Pancreas (tissue), 10 donors: Measurements from ENCODE around the gene FAM241B. TPM values are rescaled to one million over a fixed set of nuclear protein-coding genes. Genes with fewer than 3 reads are reported as not detected.

Source experiments
- ATAC-seq, 4 donors: fragments of 200-7000 bp; cut with Tn5 transposase; one replicate each; pipeline versions ENCODE4 v1.8.0 to v1.9.1; 2020; ENCODE audit warnings: mild to moderate bottlenecking in 4 of 4, moderate library complexity in 4 of 4
- DNase-seq, 6 donors: peaks; one replicate each; pipeline ENCODE4 v3.0.0-alpha.2; 2020
- FAIRE-seq: peaks from 2 replicates; lab custom pipeline; 2012; peaks lifted over from hg19 to GRCh38; lab: Jason Lieb, UNC
- H3K27ac ChIP-seq, 4 donors: fragments of 200-600 bp; sonication (generic); 1 replicate in 3 of 4; 2 replicates in 1 of 4; pipeline versions ENCODE4 v1.5.0 to v1.8.0; 2020
- H3K27me3 ChIP-seq, 4 donors: fragments of 200-600 bp; one replicate each; pipeline ENCODE4 v1.8.0; 2021
- H3K36me3 ChIP-seq, 3 donors: fragments of 200-600 bp; sonication (generic) in 1 of 3; one replicate each; pipeline versions ENCODE4 v1.5.0 to v1.8.0; 2020 to 2021
- H3K4me1 ChIP-seq, 3 donors: fragments of 200-600 bp; one replicate each; pipeline ENCODE4 v1.8.0; 2021
- H3K4me3 ChIP-seq, 4 donors: fragments of 200-600 bp; sonication (generic) in 2 of 4; one replicate each; pipeline versions ENCODE4 v1.5.0 to v1.8.0; 2020 to 2021
- H3K9me3 ChIP-seq, 4 donors: fragments of 200-600 bp; one replicate each; pipeline ENCODE4 v1.8.0; 2021
- WGBS, 2 donors: extraction: QIAGEN DNeasy Blood & Tissue Kit; methylation state at CpG; one replicate each; pipeline ENCODE4 v1.1.7; 2013; 5-methylcytosine and 5-hydroxymethylcytosine counted together
- intact Hi-C, 3 donors: fragments of 100-400 bp; cut with DNase I; formaldehyde crosslinking; loops; one replicate each; pipeline versions ENCODE4 v1.11.1 to v1.14.2; 2022
- polyA plus RNA-seq, 2 donors: library from polyadenylated mRNA; stranded (reverse); fragments of 200-250 nt; gene quantifications; one replicate each; pipeline ENCODE4 v1.2.3, GENCODE V29; 2013
- total RNA-seq, 6 donors: library from RNA; stranded (reverse); fragmentation: NEBNext Ultra II Directional in 4 of 6; extraction: Animal tissue kit (Norgen Biotek cat#: 25700) in 4 of 6; gene quantifications; one replicate each; pipeline versions ENCODE4 v1.2.1 to v1.2.4, GENCODE V29; 2021 to 2023
- TF ChIP-seq, protein P1 (sequence below), 4 donors: fragments of 200-600 bp; sonication (generic) in 3 of 4; IDR thresholded peaks; one replicate each; pipeline versions ENCODE4 v1.5.0 to v1.8.0; 2021; ENCODE audit warnings: antibody characterized with exemption in 4 of 4
- donor health status: healthy with polysubstance abuse.
- donor health status: DM: no; HTN: no; CAD: no; lungs with moderate emphysema.
- donor health status: DM: no; HTN: no; CAD: no.
- donor health status: control.
- donor health status: control.
- donor health status: Bipolar disorder and iron deficiency.
- donor health status: DM: yes; HTN: yes; CAD: no.
- donor health status: DM: no; HTN: no; CAD: no.
- donor health status: DM: no; HTN: no; CAD: no.
- donor health status: DM: yes; HTN: yes; CAD: no.

The FAM241B gene
- total and polyA plus RNA-seq, 8 donors: 2.7 to 8.4 (median 5.0) TPM

DNA sequence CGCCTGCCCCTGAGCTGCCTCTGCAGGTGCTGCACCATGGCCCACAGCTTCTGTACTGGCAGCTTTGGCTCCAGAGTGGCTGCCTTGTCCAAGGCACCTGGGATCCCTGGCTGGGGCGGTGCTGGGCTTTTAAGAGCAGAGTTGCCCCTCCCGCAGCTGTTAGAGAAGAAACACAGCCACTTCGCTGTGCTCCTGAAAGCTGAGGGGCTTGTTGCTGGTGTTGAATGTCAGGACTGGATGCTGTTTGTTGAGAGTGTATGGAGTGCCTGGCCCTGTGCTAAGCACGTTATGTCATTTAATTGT, 6.2 kb downstream of the FAM241B start:
- no peaks in the 10 kb centered on the region for H3K36me3 ChIP-seq
- no peak overlapping the region for H3K4me3 ChIP-seq
- intact Hi-C loops: loop anchor here in 1 of 3 donors (2.0 to 10.0 kb wide), 2 partner anchors 117 to 221 kb away; partner anchors contain the start of gene TACR2
- ATAC-seq (no peak), FAIRE-seq (no peak), DNase-seq (no peak)
- 80 to 91% methylated on average over 5 of the region's 5 CpGs for WGBS, 2 donors
- no peaks in the 10 kb centered on the region for H3K27me3 ChIP-seq
- TF ChIP-seq, protein P1, sequence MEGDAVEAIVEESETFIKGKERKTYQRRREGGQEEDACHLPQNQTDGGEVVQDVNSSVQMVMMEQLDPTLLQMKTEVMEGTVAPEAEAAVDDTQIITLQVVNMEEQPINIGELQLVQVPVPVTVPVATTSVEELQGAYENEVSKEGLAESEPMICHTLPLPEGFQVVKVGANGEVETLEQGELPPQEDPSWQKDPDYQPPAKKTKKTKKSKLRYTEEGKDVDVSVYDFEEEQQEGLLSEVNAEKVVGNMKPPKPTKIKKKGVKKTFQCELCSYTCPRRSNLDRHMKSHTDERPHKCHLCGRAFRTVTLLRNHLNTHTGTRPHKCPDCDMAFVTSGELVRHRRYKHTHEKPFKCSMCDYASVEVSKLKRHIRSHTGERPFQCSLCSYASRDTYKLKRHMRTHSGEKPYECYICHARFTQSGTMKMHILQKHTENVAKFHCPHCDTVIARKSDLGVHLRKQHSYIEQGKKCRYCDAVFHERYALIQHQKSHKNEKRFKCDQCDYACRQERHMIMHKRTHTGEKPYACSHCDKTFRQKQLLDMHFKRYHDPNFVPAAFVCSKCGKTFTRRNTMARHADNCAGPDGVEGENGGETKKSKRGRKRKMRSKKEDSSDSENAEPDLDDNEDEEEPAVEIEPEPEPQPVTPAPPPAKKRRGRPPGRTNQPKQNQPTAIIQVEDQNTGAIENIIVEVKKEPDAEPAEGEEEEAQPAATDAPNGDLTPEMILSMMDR (IDR thresholded peaks at IDR 0.05): no peak
- no peaks in the 10 kb centered on the region for H3K9me3 ChIP-seq
- no peak overlapping the region for H3K27ac ChIP-seq
- H3K4me1 ChIP-seq: no peaks in the 10 kb centered on the region

DNA sequence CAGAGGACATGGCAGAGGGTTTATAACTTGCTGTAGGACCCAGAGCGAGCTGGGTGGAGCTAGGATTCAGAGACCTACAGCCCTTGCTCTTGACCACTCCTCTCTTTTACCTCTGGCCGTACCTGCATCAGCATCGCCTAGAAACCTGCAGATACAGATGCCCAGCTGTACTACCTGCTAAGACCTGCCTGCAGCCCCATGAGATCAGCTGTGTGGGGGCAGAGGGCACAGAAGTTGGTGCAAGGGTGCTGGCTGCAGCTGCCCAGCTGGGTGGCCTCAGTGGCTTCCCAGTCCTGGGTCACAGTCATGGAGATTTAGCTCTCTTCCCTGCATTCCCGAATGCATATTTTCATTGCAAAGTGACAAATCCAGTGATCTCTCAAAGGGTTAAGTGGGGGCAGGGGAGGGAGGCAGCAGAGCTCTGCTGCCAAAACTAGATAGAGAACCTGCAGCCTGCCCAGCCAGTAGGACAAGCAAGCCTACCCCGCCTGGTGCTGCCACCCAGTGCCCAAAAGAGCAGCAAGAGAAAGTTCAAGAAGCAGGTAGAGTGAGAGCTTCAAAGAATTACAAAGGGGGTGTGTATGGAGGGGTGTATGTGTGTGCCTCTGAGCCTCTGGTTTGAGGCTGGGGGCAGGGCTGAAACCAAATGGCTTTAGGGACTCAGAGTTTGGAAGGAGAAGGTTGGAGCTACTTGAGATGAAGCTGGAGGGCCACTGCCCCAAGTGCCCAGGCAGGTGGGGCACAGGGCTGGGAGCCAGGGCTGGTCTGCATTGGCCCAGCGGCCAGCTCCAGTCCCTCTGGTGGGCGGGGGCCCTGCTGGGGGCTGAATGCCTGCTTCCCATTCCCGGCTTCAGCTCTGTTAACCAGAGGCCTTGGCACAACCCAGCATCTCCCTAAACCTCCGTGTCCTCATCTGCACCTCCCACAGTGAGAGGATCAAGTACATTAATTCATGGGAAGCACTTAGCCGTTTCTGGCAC, 6.9 kb downstream of the FAM241B start:
- TF ChIP-seq, protein P1 (IDR thresholded peaks at IDR 0.05): no peak
- DNase-seq (peak in 1 of 6 donors; percentile 32), FAIRE-seq (no peak), ATAC-seq (peak; percentile 40 to 78 (median 60))
- Histone ChIP-seq H3K4me3 (no peak overlapping the region), H3K9me3 (no peaks in the 10 kb centered on the region), H3K27ac (no peak overlapping the region), H3K4me1 (no peaks in the 10 kb centered on the region), H3K36me3 (no peaks in the 10 kb centered on the region), H3K27me3 (no peaks in the 10 kb centered on the region)
- intact Hi-C loops: loop anchor here in 1 of 3 donors (2.0 to 10.0 kb wide), 2 partner anchors 118 to 222 kb away; partner anchors contain the start of gene TACR2
- 43 to 50% methylated on average over 10 of the region's 10 CpGs for WGBS, 2 donors

DNA sequence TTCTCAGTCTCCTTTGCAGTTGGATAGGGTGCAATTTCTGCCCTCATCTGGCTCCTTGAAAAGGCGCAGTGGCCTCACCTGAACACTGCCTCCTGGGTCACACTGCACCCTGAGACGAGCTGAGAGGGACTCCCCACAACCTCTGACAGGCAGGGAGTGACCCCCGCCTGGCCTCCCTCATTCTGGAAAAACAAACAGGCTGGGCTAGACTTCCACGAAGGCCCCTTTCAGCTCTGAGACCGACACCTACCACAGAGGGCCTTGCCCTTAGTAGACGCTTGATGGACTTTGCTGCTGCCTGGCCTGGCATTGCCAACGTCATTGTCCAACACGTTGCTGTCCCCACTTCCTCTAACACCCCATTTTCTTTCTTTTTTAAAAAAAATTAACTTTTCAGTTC, 8.6 kb downstream of the FAM241B start:
- WGBS, 2 donors: 50 to 52% methylated on average over 8 of the region's 8 CpGs
- intact Hi-C loops: loop anchor here in 1 of 3 donors (10.0 kb wide), 1 partner anchor 224 kb away; the partner anchor contains the start of gene TACR2
- no peaks in the 10 kb centered on the region for H3K4me1 ChIP-seq
- H3K27me3 ChIP-seq: no peaks in the 10 kb centered on the region
- H3K36me3 ChIP-seq: no peaks in the 10 kb centered on the region
- no peak overlapping the region for H3K4me3 ChIP-seq
- DNase-seq (no peak), ATAC-seq (no peak), FAIRE-seq (no peak)
- H3K9me3 ChIP-seq: no peaks in the 10 kb centered on the region
- TF ChIP-seq, protein P1 (IDR thresholded peaks at IDR 0.05): no peak
- no peak overlapping the region for H3K27ac ChIP-seq

DNA sequence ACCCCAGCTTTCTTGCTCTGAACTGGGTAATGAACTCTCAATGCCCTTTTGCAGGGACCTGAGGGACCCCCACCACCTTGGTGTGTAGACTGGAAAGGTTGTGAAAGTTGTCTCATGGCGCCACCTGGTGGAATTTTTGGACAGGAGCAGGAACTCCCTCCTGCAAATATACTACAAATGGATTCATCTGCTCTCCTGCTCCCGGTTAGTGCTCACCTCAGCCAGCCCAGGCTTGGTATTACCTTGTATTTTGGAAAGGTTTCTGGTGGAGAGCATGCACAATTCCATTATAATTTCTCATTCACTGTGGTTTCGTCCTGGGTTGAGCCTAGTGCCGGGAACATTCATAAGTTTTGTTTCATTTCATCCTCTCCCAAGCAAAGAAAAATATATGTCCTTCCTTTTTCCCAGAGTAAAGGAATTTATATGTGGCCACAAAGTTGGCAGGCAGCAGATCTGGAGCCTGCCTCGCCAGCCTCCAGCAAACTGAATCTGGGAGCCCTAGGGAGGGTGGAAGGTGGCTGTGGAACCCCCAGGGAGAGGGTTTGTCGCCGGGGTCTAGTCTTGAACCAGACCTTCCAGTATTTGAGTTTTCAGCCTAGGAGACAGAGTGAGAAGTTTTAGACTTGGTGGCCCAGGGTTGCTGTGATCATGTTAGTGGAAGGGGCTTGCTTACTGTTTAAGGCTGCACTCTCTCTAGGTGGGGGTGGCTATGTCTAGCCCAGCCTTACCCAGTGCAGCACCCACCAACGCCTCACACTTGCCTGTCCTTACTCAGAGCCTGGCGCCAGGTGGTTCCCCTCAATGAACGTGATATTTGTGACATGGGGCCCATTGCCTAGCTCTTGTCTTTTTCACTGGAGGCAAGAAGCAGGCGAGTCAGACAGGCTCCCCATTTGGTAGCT, 9.5 kb downstream of the FAM241B start:
- 35 to 49% methylated on average over 11 of the region's 11 CpGs for WGBS, 2 donors
- Histone ChIP-seq H3K4me3 (no peak overlapping the region), H3K27ac (no peak overlapping the region), H3K36me3 (no peaks in the 10 kb centered on the region), H3K27me3 (no peaks in the 10 kb centered on the region), H3K4me1 (no peaks in the 10 kb centered on the region), H3K9me3 (no peaks in the 10 kb centered on the region)
- TF ChIP-seq, protein P1 (IDR thresholded peaks at IDR 0.05): peak; percentile 74 to 89 (median 80)
- no peak for FAIRE-seq
- intact Hi-C loops: loop anchor here (2.0 to 10.0 kb wide), 5 partner anchors 78 to 225 kb away; partner anchors contain the start of gene TACR2 (in 1 of the 3)
- DNase-seq: peak in 4 of 6 donors; percentile 47 to 71 (median 60)
- peak; percentile 60 to 85 (median 82) for ATAC-seq
